ENCODE data around the gene PLXNA2.

Gene PLXNA2

GRCh38 chr1:208181364-208181763 is 62.8 kb downstream of the PLXNA2 start:
- H3K36me3 Mint-ChIP-seq (ENCODE audit: low read depth) = no peaks in the 10 kb centered on the region
- no peaks in the 10 kb centered on the region for H3K9me3 Mint-ChIP-seq
- H3K4me3 Mint-ChIP-seq = peak overlapping the region; percentile 5 to 43 (median 35)
- H3K4me1 Mint-ChIP-seq = peaks cover 96% of the 10 kb centered on the region
- H3K27me3 Mint-ChIP-seq (ENCODE audit: low read depth) = peaks cover 6% of the 10 kb centered on the region
- TF ChIP-seq CTCF (IDR thresholded peaks at IDR 0.05; ENCODE audit: unreplicated experiment in 3 of 3) = no peak
- H3K27ac Mint-ChIP-seq = peak overlapping the region; percentile 80 to 91 (median 88)

GRCh38 chr1:208180421-208180820 is 63.8 kb downstream of the PLXNA2 start:
- Mint-ChIP-seq H3K4me1 (peaks cover 96% of the 10 kb centered on the region), H3K36me3 (ENCODE audit: low read depth) (no peaks in the 10 kb centered on the region), H3K4me3 (peak overlapping the region; percentile 8 to 54 (median 8)), H3K9me3 (no peaks in the 10 kb centered on the region), H3K27ac (peak overlapping the region; percentile 80 to 91 (median 88)), H3K27me3 (ENCODE audit: low read depth) (peaks cover 8% of the 10 kb centered on the region)
- no peak for TF ChIP-seq CTCF (IDR thresholded peaks at IDR 0.05; ENCODE audit: unreplicated experiment in 3 of 3)

- H3K36me3 Mint-ChIP-seq (ENCODE audit: low read depth) = no peaks in the 10 kb centered on the region
These were observed 64.2 kb downstream of the PLXNA2 start for GRCh38 chr1:208179961-208180409.

GRCh38 chr1:208179263-208179816 is 64.8 kb downstream of the PLXNA2 start:
- no peak for TF ChIP-seq CTCF (IDR thresholded peaks at IDR 0.05; ENCODE audit: unreplicated experiment in 3 of 3)
- H3K4me3 Mint-ChIP-seq = peak overlapping the region in 2 of 3 experiments; percentile 6 to 24
- no peaks in the 10 kb centered on the region for H3K36me3 Mint-ChIP-seq (ENCODE audit: low read depth)
- peak overlapping the region; percentile 80 to 91 (median 88) for H3K27ac Mint-ChIP-seq
- H3K9me3 Mint-ChIP-seq = no peaks in the 10 kb centered on the region
- H3K4me1 Mint-ChIP-seq = peaks cover 96% of the 10 kb centered on the region
- peaks cover 19% of the 10 kb centered on the region for H3K27me3 Mint-ChIP-seq (ENCODE audit: low read depth)

More at GRCh38 chr1:208179961-208180409, 64.2 kb downstream of the PLXNA2 start:
- Mint-ChIP-seq H3K4me3 (peak overlapping the region; percentile 8 to 54 (median 24)), H3K9me3 (no peaks in the 10 kb centered on the region), H3K4me1 (peaks cover 96% of the 10 kb centered on the region), H3K27ac (peak overlapping the region; percentile 80 to 91 (median 88)), H3K27me3 (ENCODE audit: low read depth) (peaks cover 12% of the 10 kb centered on the region)
- TF ChIP-seq CTCF (IDR thresholded peaks at IDR 0.05; ENCODE audit: unreplicated experiment in 3 of 3) = no peak

- no peak overlapping the region for H3K4me3 Mint-ChIP-seq
- peak overlapping the region; percentile 84 to 91 (median 88) for H3K27ac Mint-ChIP-seq
- no peaks in the 10 kb centered on the region for H3K9me3 Mint-ChIP-seq
- H3K27me3 Mint-ChIP-seq (ENCODE audit: low read depth) = peaks cover 24% of the 10 kb centered on the region
- H3K4me1 Mint-ChIP-seq = peaks cover 95% of the 10 kb centered on the region
- no peaks in the 10 kb centered on the region for H3K36me3 Mint-ChIP-seq (ENCODE audit: low read depth)
- peak in 1 of 3 experiments; percentile 8 for TF ChIP-seq CTCF (IDR thresholded peaks at IDR 0.05; ENCODE audit: unreplicated experiment in 3 of 3)
These were observed 66.1 kb downstream of the PLXNA2 start for GRCh38 chr1:208178091-208178529.

GRCh38 chr1:208177656-208178055 is 66.5 kb downstream of the PLXNA2 start:
- Mint-ChIP-seq H3K27ac (peak overlapping the region; percentile 84 to 91 (median 88)), H3K4me3 (no peak overlapping the region), H3K4me1 (peaks cover 94% of the 10 kb centered on the region), H3K36me3 (ENCODE audit: low read depth) (no peaks in the 10 kb centered on the region), H3K9me3 (no peaks in the 10 kb centered on the region), H3K27me3 (ENCODE audit: low read depth) (peaks cover 24% of the 10 kb centered on the region)
- TF ChIP-seq CTCF (IDR thresholded peaks at IDR 0.05; ENCODE audit: unreplicated experiment in 3 of 3) = no peak

Data from nephron (organoid).